Keratinocyte (primary cell): ENCODE measurements around the gene STARD5.

Experiments
- EZH2 ChIP-seq: IDR thresholded peaks from one replicate; pipeline ENCODE4 v1.6.1; 2012; ENCODE audit warnings: inconsistent platforms, mild to moderate bottlenecking, low read length, moderate library complexity
- TF ChIP-seq, protein P1 (sequence below), 3 experiments: IDR thresholded peaks in 1 of 3; conservative IDR thresholded peaks in 1 of 3; optimal IDR thresholded peaks in 1 of 3; 2 replicates in 2 of 3; 3 replicates in 1 of 3; pipeline versions ENCODE3 to v1.5.1; 2011; ENCODE audit warnings: low read length in 3 of 3, mild to moderate bottlenecking in 3 of 3, moderate library complexity in 2 of 3, control low read depth in 1 of 3, inconsistent platforms in 1 of 3; ENCODE audit not compliant: insufficient read depth in 2 of 3; ENCODE audit errors: extremely low read depth in 1 of 3

DNA sequence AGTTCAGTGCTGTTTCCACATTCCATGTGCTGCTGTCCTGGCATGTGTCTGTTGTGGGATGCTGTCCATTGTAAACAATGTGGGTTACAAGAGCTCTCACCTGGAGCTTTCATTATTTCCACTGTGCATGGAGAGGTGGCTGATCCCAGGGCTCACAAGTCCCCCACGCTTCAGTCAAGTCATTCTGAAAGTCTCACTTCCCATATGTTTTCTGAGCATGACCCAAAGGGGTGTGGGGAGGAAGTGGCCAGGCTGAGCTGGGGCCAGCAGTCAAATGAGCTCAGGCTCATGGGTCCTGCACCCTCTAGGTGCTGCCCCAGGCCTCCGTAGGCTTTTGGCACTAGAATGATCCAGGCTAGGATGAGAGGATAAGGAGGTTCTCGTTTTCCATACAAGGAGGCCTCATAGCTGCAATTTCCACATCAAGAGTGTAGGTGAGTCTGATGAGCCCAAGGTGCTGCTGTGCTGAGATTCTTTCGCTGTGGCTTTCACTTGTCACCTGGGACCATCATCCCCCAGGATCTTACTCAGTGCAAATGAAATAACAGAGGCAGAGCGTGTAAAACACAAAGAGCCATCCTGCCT, 22.0 kb downstream of the STARD5 start:
- TF ChIP-seq, protein P1, sequence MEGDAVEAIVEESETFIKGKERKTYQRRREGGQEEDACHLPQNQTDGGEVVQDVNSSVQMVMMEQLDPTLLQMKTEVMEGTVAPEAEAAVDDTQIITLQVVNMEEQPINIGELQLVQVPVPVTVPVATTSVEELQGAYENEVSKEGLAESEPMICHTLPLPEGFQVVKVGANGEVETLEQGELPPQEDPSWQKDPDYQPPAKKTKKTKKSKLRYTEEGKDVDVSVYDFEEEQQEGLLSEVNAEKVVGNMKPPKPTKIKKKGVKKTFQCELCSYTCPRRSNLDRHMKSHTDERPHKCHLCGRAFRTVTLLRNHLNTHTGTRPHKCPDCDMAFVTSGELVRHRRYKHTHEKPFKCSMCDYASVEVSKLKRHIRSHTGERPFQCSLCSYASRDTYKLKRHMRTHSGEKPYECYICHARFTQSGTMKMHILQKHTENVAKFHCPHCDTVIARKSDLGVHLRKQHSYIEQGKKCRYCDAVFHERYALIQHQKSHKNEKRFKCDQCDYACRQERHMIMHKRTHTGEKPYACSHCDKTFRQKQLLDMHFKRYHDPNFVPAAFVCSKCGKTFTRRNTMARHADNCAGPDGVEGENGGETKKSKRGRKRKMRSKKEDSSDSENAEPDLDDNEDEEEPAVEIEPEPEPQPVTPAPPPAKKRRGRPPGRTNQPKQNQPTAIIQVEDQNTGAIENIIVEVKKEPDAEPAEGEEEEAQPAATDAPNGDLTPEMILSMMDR (optimal IDR thresholded peaks at IDR 0.05 in 1 of 3, IDR thresholded peaks at IDR 0.05 in 1 of 3, conservative IDR thresholded peaks at IDR 0.05 in 1 of 3; ENCODE audit: extremely low read depth in 1 of 3, insufficient read depth in 2 of 3, low read length in 3 of 3) = no peak
- TF ChIP-seq EZH2 = no peak
